ENCODE measurements around the gene ATP1A3.

ATP1A3 gene

GRCh38 chr19:41984961-41985360 is 9.1 kb downstream of the ATP1A3 start:
- DNase-seq: no peak

- DNase-seq: no peak
Observed at GRCh38 chr19:41981724-41982123, 12.3 kb downstream of the ATP1A3 start.

- no peak for DNase-seq
Observed at GRCh38 chr19:41978470-41978869, 15.6 kb downstream of the ATP1A3 start.

- no peak for DNase-seq
Observed at GRCh38 chr19:41977916-41978315, 16.1 kb downstream of the ATP1A3 start.

- DNase-seq: no peak
Observed at GRCh38 chr19:41974652-41975051, 19.4 kb downstream of the ATP1A3 start.

GRCh38 chr19:41971363-41971762 is 22.7 kb downstream of the ATP1A3 start:
- DNase-seq: no peak

GRCh38 chr19:41969772-41970458 is 24.1 kb downstream of the ATP1A3 start:
- DNase-seq: no peak

GRCh38 chr19:41968751-41969595 is 25.1 kb downstream of the ATP1A3 start:
- no peak for DNase-seq

- no peak for DNase-seq
Observed at GRCh38 chr19:41967054-41967783, 26.8 kb downstream of the ATP1A3 start.

DNA sequence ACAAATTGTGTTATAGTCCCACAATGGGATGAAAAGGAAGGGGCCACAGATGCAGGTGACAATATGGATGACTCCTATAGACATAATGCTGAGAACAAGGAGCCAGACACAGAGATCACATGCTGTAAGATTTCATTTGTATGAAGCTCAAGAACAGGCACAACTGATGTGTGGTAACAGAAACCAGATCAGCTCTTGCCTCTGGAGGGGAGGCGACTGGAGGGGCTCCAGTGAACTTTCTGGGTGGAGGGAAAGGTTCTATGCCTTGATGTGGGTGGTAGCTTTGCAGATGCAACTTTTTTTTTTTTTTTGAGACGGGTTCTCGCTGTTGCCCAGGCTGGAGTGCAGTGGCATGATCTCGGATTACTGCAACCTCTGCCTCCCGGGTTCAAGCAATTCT is 28.9 kb downstream of the ATP1A3 start:
- no peak for DNase-seq

DNA sequence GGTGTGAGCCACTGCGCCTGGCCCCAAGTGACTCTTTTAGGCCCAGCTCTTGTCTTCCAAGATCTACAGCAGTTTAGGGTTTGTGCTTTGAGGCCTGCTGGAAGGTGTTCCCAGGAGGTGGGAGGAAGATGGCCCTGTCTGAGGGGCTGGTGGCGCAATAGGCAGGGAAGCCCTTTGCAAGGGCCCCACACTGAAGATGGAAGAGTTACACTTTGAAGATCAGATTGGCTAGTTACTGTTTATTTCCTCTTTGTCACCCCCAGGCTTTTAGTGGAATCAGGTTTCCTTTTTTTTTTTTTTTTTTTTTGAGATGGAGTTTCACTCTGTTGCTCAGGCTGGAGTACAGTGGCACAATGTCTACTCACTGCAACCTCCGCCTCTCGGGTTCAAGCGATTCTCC is 33.1 kb downstream of the ATP1A3 start:
- DNase-seq: no peak

- DNase-seq: peak; percentile 89
Observed at GRCh38 chr19:41959056-41960053, 34.7 kb downstream of the ATP1A3 start, which contains the start of gene RABAC1. Gene RABAC1, minus strand, starts transcription at chr19:41959321. Its CDS starts 29 bp downstream, at chr19:41959292.

DNA sequence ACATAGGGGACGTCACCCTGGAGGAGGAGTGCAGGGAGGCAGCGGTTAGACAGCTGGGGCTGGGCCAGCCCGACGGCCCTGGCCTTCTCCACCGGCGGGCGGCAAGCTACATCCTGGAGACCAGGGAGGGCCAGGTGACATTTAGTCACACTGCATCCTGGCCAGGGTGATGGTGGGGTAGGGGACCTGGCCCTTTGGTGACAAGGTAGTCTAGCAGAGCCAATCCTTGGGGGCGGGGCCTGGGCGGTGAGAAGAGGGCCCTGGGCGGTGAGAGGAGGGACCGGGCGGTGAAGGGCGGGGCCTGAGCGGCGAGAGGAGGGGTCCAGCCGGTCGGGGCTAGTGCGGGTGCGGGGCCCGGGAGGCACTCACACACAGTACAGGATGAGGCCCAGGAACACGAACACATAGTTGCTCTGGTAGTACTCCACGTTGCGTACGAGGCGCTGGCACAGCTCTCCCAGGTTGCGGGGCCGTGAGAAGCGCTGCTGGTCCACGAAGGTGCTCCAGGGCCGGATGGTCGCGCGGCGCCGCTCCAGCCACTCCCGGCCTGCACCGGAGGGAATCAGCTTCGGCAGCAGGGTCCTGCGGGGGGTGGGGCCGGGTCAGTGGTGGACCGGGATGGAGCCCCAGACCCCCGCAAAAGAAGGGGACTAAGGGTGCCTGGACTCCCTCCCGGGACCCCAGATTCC is 35.5 kb downstream of the ATP1A3 start:
- DNase-seq: peak; percentile 75

DNA sequence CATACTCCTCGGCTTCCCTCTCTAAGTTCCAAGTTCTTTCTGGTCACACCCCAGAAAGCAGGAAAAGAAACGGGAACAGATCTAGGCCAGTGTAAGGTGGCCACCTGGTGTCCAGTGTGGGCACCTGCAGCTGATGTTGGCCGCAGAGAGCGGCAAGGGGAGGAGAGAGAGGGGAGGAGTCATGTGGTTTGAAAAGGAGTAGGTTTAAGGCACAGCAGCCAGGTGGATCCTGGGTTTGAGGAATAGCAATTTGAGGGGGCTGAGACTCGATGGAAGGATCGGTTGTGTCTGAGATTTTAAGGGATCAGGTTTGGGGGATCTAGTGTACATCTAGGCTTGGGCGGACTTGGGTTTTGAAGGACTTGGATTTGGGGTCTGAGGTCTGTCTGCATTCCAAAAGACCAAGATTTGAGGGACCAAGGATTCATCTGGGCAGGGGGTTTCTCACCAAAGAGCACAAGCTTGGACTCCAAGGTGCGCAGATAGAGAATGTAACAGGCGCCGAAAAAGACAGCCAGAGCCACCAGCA is 36.1 kb downstream of the ATP1A3 start:
- no peak for DNase-seq

DNA sequence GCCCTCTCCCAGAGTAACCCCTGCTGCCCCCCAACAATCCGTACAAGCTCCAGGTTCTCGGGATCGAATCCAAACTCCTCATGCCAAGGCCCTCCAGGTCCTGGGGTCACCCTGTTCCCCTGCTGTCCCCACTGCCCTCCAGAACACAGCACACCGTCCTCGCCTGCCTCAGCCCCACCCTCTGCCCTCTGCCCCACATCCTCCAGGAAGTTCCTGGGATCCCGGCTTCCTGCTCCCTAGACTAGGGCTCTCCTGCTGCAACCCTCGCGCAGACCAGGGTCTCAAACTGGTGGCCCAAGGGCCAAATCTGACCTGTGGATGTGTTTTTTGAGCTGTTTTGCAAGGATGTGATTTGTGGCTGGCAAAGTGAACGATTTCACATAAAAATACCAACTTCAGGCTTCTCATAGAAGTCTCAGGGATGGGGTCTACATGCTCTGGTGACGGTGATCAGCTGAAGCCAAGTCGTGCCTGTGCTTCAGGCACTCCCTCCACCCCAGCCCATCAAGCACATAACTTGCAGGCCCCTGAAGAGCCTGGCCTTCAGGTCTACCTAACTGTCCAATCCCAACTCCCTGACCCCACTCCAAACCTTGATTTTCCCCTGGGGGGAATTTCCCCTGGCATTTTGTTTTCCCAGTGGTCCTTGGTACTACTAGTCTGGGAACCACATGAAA is 36.7 kb downstream of the ATP1A3 start:
- no peak for DNase-seq

- no peak for DNase-seq
Observed at GRCh38 chr19:41956621-41957020, 37.4 kb downstream of the ATP1A3 start.

GRCh38 chr19:41955521-41955920 is 38.5 kb downstream of the ATP1A3 start:
- no peak for DNase-seq

DNA sequence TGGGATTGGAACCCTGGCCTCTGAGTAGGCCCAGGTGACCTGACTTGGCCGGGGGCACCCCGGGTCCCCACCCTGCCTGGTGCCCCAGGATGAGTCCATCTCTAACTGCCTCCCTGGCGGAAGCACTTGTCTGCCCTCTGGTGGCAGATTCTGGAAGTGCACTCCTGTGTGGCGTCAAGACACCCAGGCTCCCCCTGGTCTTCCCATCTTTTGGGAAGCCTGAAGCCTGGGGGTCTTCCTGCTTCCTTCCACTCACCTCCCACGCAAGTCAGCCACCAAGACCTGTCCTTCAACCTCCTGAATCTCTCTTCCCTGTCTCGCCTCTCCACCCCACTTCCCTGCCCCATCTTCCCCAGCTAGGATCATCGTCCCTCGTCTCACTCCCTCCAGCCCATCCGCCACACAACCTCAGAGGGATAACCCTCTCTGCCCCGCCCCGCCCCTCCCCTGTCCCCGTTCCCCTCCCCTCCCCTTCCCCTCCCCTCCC is 42.3 kb downstream of the ATP1A3 start:
- peak; percentile 88 for DNase-seq

DNA sequence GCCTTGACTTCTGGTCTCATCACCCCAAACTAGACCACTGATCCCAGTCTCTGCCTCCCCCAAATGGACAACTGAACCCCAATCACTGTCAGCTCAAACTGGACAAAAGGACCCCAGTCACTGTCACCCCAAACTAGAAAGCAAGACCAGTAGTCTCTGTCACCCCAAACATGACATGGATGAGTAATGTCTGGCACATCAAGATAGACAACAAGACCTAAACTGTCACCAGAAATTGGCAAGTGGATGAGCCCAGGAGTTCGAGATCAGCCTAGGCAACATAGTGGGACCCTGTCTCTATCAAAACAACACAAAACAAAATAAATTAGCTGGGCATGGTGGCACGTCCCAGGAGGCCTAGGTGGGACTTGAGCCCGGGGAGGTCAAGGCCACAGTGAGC is 46.9 kb downstream of the ATP1A3 start:
- DNase-seq: no peak

GRCh38 chr19:41945135-41945766 is 48.8 kb downstream of the ATP1A3 start:
- DNase-seq: peak; percentile 90

Measured in effector CD4-positive, alpha-beta T cell (primary cell).